OCI-LY7 (cell line): ENCODE measurements around the gene VWA7. TPM values are rescaled to one million over a fixed set of nuclear protein-coding genes. Genes with fewer than 3 reads are reported as not detected.

Experiments
- BruUV-seq: library from RNA; stranded (reverse); fragments of 400-500 nt; replicated peaks from 2 replicates; lab custom pipeline; 2021; lab: Mats Ljungman, UMichigan
- CTCF ChIA-PET: fragments of 300-600 bp; sonication (Branson Sonifier 250); formaldehyde crosslinking; loops from one replicate; lab custom pipeline; 2022; ENCODE audit warnings: antibody characterized with exemption; ENCODE audit not compliant: unreplicated experiment; lab: Charles Lee
- POLR2A ChIA-PET: fragments of 300-600 bp; sonication (Branson Sonifier 250); formaldehyde crosslinking; loops from one replicate; lab custom pipeline; 2022; ENCODE audit warnings: antibody characterized with exemption; lab: Charles Lee
- DNase-seq: peaks from one replicate; pipeline ENCODE4 v3.0.0-alpha.2; 2015; ENCODE audit warnings: low spot score
- H2AFZ ChIP-seq: fragments of 200-600 bp; sonication (generic), shearing (Covaris generic); 2 replicates; pipeline ENCODE4 v1.6.1; 2014; ENCODE audit warnings: mild to moderate bottlenecking, antibody characterized with exemption, low read length, moderate library complexity
- H3K27ac ChIP-seq: fragments of 200-600 bp; sonication (generic); 2 replicates; pipeline ENCODE4 v1.5.1; 2014; ENCODE audit warnings: mixed run types, low read depth, mild to moderate bottlenecking, moderate library complexity, low read length, inconsistent platforms; ENCODE audit not compliant: poor library complexity, severe bottlenecking
- H3K36me3 ChIP-seq: fragments of 200-600 bp; sonication (generic); 2 replicates; pipeline ENCODE4 v1.6.1; 2014; ENCODE audit warnings: mild to moderate bottlenecking, antibody characterized with exemption, low read length, moderate library complexity, mixed read lengths; ENCODE audit not compliant: insufficient read depth
- H3K4me1 ChIP-seq: fragments of 200-600 bp; sonication (generic); 2 replicates; pipeline ENCODE4 v1.5.1; 2014; ENCODE audit warnings: mild to moderate bottlenecking, low read length; ENCODE audit not compliant: insufficient read depth, poor library complexity, severe bottlenecking
- H3K4me2 ChIP-seq: fragments of 200-600 bp; sonication (generic); 2 replicates; pipeline ENCODE4 v1.6.1; 2014; ENCODE audit warnings: mild to moderate bottlenecking, low read length
- H3K4me3 ChIP-seq: fragments of 200-600 bp; sonication (generic); 2 replicates; pipeline ENCODE4 v1.5.1; 2014; ENCODE audit warnings: mild to moderate bottlenecking, low read depth, low read length; ENCODE audit not compliant: poor library complexity, severe bottlenecking
- H3K79me2 ChIP-seq: fragments of 200-600 bp; sonication (generic); 2 replicates; pipeline ENCODE4 v1.6.1; 2016; ENCODE audit warnings: low read depth, mild to moderate bottlenecking, low read length, moderate library complexity, mixed read lengths; ENCODE audit not compliant: insufficient read depth
- H3K9me2 ChIP-seq: fragments of 200-600 bp; sonication (generic); 2 replicates; pipeline ENCODE4 v1.6.1; 2016; ENCODE audit warnings: mild to moderate bottlenecking, low read length, mixed read lengths; ENCODE audit not compliant: insufficient read depth
- H3K9me3 ChIP-seq: fragments of 200-600 bp; sonication (generic); 2 replicates; pipeline ENCODE4 v1.6.1; 2014; ENCODE audit warnings: mild to moderate bottlenecking, mixed run types, low read length, mixed read lengths
- H4K20me1 ChIP-seq: fragments of 200-600 bp; sonication (generic); 2 replicates; pipeline ENCODE4 v1.6.1; 2014; ENCODE audit warnings: mild to moderate bottlenecking, antibody characterized with exemption, low read length, moderate library complexity, mixed read lengths; ENCODE audit not compliant: insufficient read depth
- CTCF ChIP-seq: fragments of 200-600 bp; sonication (generic); conservative IDR thresholded peaks from 2 replicates; pipeline ENCODE4 v1.5.1; 2014; ENCODE audit warnings: mild to moderate bottlenecking, antibody characterized with exemption, low read length, moderate library complexity, mixed read lengths
- EZH2phosphoT487 ChIP-seq: fragments of 200-600 bp; sonication (generic); IDR thresholded peaks from 2 replicates; pipeline ENCODE4 v1.6.1; 2018; ENCODE audit warnings: low read depth, borderline replicate concordance, mild to moderate bottlenecking, mixed run types, antibody characterized with exemption, low read length, moderate library complexity, mixed read lengths
- intact Hi-C: fragments of 100-400 bp; cut with micrococcal nuclease; formaldehyde crosslinking; loops from one replicate; pipeline ENCODE4 v1.10.0; 2022; ENCODE audit not compliant: unreplicated experiment
- total RNA-seq, 2 experiments: library from RNA; depleted of rRNA in 1 of 2; stranded (reverse); fragments of >200 nt in 1 of 2; shearing (Covaris generic) in 1 of 2; gene quantifications; 2 replicates each; pipeline ENCODE4 v1.2.3, GENCODE V29; 2014 to 2022

The VWA7 gene
- total RNA-seq, 2 experiments from 2014 or later, result 2.2 to 6.5 TPM

DNA sequence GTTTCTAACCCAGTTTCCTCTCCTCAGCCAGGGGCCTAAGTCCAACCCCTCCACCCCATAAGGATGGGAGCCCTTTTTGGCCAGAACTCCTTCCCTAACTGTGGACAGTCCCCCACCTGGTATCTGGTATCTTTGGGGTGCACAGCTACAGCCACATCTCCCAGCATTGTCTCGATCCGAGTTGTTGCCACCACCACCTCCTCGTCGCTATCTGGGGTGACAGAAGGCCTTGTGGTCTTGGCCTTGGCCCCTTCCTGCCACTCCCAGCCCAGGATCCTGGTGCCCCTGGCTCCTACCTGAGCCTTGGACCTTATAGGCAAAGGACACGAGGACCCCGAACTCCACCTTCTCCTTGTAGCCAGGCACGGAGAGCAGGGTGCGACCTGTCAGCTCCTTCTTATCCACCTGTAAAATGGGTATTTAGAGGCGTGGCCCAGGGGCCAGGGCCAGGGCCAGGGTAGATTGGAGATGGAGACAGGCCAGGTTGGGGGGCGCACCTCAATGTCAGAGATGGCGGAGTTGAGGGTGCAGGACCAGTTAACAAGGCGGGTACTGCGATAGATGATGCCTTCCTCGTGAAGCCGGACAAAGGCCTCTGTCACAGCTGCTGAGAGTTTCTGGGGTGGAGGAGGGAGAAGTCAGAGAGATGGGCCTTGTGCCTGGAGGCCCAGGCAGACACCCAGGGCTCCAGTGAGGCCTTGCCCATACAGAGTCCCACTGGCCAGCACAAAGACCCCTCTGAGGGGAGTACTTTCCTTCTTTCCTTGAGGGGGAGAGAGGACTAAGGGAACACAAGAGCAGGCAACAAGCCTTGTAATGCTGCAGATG lies 7.2 kb upstream of the VWA7 start:
- ChIA-PET POLR2A (interaction anchor here (1.0 kb wide), 1 partner anchor 78 kb away, joined by 5 read pairs; the partner anchor contains the start of gene NEU1), CTCF (no interaction called here)
- H3K9me3 ChIP-seq, result no peaks in the 10 kb centered on the region
- H3K4me3 ChIP-seq, result no peak overlapping the region
- TF ChIP-seq CTCF (no peak), EZH2phosphoT487 (no peak)
- H3K4me1 ChIP-seq, result peaks cover 14% of the 10 kb centered on the region
- DNase-seq, result no peak
- peaks cover 95% of the 10 kb centered on the region for H3K36me3 ChIP-seq
- H3K4me2 ChIP-seq, result no peak overlapping the region
- H3K9me2 ChIP-seq, result no peaks in the 10 kb centered on the region
- no TSS peak for BruUV-seq
- peaks cover 8% of the 10 kb centered on the region; the same call in 1 of the 2 replicates for H3K79me2 ChIP-seq
- H4K20me1 ChIP-seq, result no peaks in the 10 kb centered on the region
- no peak overlapping the region for H2AFZ ChIP-seq
- intact Hi-C loops, result no loop called here
- H3K27ac ChIP-seq, result no peak overlapping the region

- no peak for DNase-seq
- no peak for TF ChIP-seq CTCF
- no peak for TF ChIP-seq EZH2phosphoT487
- CTCF ChIA-PET, result no interaction called here
- BruUV-seq, result no TSS peak
- no peak overlapping the region for H3K4me2 ChIP-seq
- peaks cover 96% of the 10 kb centered on the region for H3K36me3 ChIP-seq
- intact Hi-C loops, result no loop called here
- H3K9me3 ChIP-seq, result no peaks in the 10 kb centered on the region
- POLR2A ChIA-PET, result no interaction called here
- H3K79me2 ChIP-seq, result no peaks in the 10 kb centered on the region
- no peaks in the 10 kb centered on the region for H3K9me2 ChIP-seq
- no peak overlapping the region for H2AFZ ChIP-seq
- no peaks in the 10 kb centered on the region for H3K4me1 ChIP-seq
- no peaks in the 10 kb centered on the region for H4K20me1 ChIP-seq
- H3K27ac ChIP-seq, result no peak overlapping the region
- no peak overlapping the region for H3K4me3 ChIP-seq
Measured at GRCh38 chr6:31782126-31782855, 5.2 kb upstream of the VWA7 start.
